Measurements from ENCODE around the gene PRKAR2A. TPM values are rescaled to one million over a fixed set of nuclear protein-coding genes. Genes with fewer than 3 reads are reported as not detected.
"Not testable (repeated sequence)": the region's sequence is repeated elsewhere in the genome, so short reads cannot be mapped to it uniquely, and the experiment has no call there.

Gene PRKAR2A
- total RNA-seq, 5 donors from 2014 or later (not counting 1 experiment from before 2014, with no cell fraction given) = 30.9 to 51.8 (median 49.0) TPM

DNA sequence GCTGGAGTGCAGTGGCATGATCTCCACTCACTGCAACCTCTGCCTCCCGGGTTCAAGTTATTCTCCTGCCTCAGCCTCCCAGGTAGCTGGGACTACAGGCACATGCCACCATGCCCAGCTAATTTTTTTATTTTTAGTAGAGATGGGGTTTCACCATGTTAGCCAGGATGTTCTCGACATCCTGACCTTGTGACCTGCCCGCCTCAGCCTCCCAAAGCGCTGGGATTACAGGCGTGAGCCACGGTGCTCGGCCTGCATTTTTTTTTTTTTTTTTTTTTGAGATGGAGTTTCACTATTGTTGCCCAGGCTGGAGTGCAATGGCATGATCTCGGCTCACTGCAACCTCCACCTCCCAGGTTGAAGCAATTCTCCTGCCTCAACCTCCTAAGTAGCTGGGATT, 69.1 kb downstream of the PRKAR2A start:
- H3K9me3 ChIP-seq; POLR2A ChIA-PET; H3K4me3 Mint-ChIP-seq; H3K4me1 ChIP-seq (ENCODE audit: control insufficient read depth in 1 of 2, extremely low read depth in 1 of 2, insufficient read depth in 2 of 2, low read length in 2 of 2); H3K27me3 Mint-ChIP-seq; H3K4me3 ChIP-seq (ENCODE audit: control insufficient read depth in 1 of 2, extremely low read depth in 1 of 2, low read length in 1 of 2); DNase-seq; H3K27me3 ChIP-seq (replicated peaks in 1 of 2; ENCODE audit: control insufficient read depth in 2 of 2, extremely low read depth in 1 of 2, insufficient read depth in 2 of 2, low read length in 1 of 2); H3K27ac Mint-ChIP-seq; H3K4me1 Mint-ChIP-seq; CTCF ChIA-PET; ATAC-seq (replicated peaks in 1 of 4); H3K9me3 Mint-ChIP-seq; H3K27ac ChIP-seq (ENCODE audit: low read length): not testable (repeated sequence)
- H3K36me3 ChIP-seq (ENCODE audit: control insufficient read depth in 2 of 2, extremely low read depth in 1 of 2, insufficient read depth in 1 of 2, low read length in 1 of 2) = peaks cover 0 to 23% of the 10 kb centered on the region in 2 donors
- H3K36me3 Mint-ChIP-seq = peaks cover 26% of the 10 kb centered on the region
- no CpG with 5 or more reads among the region's 8 CpGs for WGBS (ENCODE audit: insufficient coverage)

DNA sequence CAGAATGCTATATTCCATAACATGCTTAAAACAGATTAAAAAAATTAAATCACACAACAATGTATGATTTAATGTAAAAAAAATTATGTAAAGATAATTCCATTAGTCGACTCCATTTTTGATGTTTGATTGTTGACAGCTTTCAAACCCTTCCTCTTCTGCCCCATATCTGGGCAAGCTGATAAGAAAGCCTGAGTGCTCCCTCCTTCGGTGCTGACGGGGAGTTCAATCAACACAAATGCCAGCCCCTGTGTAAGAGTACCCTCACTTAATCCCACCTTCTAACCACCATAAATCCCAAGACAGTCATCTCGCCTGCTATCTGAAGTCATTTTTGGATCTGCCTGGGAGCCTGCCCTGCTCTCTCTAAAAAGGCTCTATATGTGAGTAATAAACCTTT, 70.8 kb downstream of the PRKAR2A start:
- no peak overlapping the region for H3K27ac Mint-ChIP-seq
- peaks cover 21% of the 10 kb centered on the region for H3K36me3 Mint-ChIP-seq
- ATAC-seq (replicated peaks in 1 of 4) (no peak), DNase-seq (no peak)
- no peaks in the 10 kb centered on the region for H3K9me3 Mint-ChIP-seq
- 76% methylated on average over 2 of the region's 4 CpGs for WGBS (ENCODE audit: insufficient coverage)
- Histone ChIP-seq H3K4me1 (ENCODE audit: control insufficient read depth in 1 of 2, extremely low read depth in 1 of 2, insufficient read depth in 2 of 2, low read length in 2 of 2) (no peaks in the 10 kb centered on the region), H3K27ac (ENCODE audit: low read length) (no peak overlapping the region), H3K9me3 (no peaks in the 10 kb centered on the region), H3K27me3 (replicated peaks in 1 of 2; ENCODE audit: control insufficient read depth in 2 of 2, extremely low read depth in 1 of 2, insufficient read depth in 2 of 2, low read length in 1 of 2) (no peaks in the 10 kb centered on the region), H3K36me3 (ENCODE audit: control insufficient read depth in 2 of 2, extremely low read depth in 1 of 2, insufficient read depth in 1 of 2, low read length in 1 of 2) (peaks cover 0 to 15% of the 10 kb centered on the region in 2 donors), H3K4me3 (ENCODE audit: control insufficient read depth in 1 of 2, extremely low read depth in 1 of 2, low read length in 1 of 2) (no peak overlapping the region)
- no peak overlapping the region for H3K4me3 Mint-ChIP-seq
- ChIA-PET CTCF (interaction anchor here in 1 of 2 donors (0.5 kb wide), 1 partner anchor 36 kb away, joined by 3 read pairs; no protein-coding TSS in a partner anchor), POLR2A (no interaction called here)
- H3K4me1 Mint-ChIP-seq = no peaks in the 10 kb centered on the region
- no peaks in the 10 kb centered on the region for H3K27me3 Mint-ChIP-seq

DNA sequence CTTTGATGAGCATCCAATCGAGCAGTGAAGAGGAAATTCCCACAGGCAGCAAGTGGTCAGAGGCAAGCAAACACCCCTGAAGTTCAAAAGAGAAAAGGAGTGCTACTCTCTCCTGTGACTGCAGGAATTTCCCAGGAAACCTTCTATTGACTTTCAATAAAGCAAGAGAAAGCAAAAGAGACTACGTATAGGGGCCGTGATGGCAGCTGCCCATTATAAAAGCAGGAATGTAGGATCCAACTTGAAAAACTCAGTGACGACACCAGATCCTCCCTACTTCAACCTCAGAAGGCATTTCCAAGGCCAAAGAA, 77.5 kb downstream of the PRKAR2A start:
- DNase-seq (no peak), ATAC-seq (replicated peaks in 1 of 4) (no peak)
- Histone ChIP-seq H3K27ac (ENCODE audit: low read length) (no peak overlapping the region), H3K36me3 (ENCODE audit: control insufficient read depth in 2 of 2, extremely low read depth in 1 of 2, insufficient read depth in 1 of 2, low read length in 1 of 2) (peaks cover 3 to 29% of the 10 kb centered on the region in 2 donors), H3K27me3 (replicated peaks in 1 of 2; ENCODE audit: control insufficient read depth in 2 of 2, extremely low read depth in 1 of 2, insufficient read depth in 2 of 2, low read length in 1 of 2) (no peaks in the 10 kb centered on the region), H3K4me3 (ENCODE audit: control insufficient read depth in 1 of 2, extremely low read depth in 1 of 2, low read length in 1 of 2) (no peak overlapping the region), H3K9me3 (no peaks in the 10 kb centered on the region), H3K4me1 (ENCODE audit: control insufficient read depth in 1 of 2, extremely low read depth in 1 of 2, insufficient read depth in 2 of 2, low read length in 2 of 2) (no peaks in the 10 kb centered on the region)
- peak overlapping the region in 1 of 2 donors; percentile 22 for H3K27ac Mint-ChIP-seq
- H3K9me3 Mint-ChIP-seq = no peaks in the 10 kb centered on the region
- H3K4me3 Mint-ChIP-seq = no peak overlapping the region
- H3K4me1 Mint-ChIP-seq = no peaks in the 10 kb centered on the region
- ChIA-PET POLR2A (no interaction called here), CTCF (no interaction called here)
- H3K36me3 Mint-ChIP-seq = peaks cover 27% of the 10 kb centered on the region
- no CpG with 5 or more reads among the region's 4 CpGs for WGBS (ENCODE audit: insufficient coverage)
- no peaks in the 10 kb centered on the region for H3K27me3 Mint-ChIP-seq

DNA sequence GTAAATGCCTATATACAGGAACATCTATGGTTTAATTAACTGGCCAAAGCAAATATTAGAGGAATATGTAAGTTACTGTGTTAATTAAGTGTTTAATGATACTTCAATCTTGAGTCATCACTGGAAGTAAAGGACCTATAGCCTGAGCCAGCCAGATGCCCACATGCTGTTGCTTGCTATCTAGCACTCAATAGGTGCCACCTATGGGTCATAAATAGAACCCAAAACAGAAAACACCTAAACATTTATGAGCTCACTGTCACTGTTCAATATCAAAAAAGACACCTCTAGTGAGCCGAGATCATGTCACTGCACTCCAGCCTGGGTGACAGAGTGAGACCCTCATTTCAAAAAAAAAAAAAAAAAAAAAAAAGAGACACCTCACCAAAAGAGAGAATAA, 82.3 kb downstream of the PRKAR2A start:
- no peak overlapping the region for H3K4me3 ChIP-seq (ENCODE audit: control insufficient read depth in 1 of 2, extremely low read depth in 1 of 2, low read length in 1 of 2)
- no peaks in the 10 kb centered on the region for H3K27me3 ChIP-seq (replicated peaks in 1 of 2; ENCODE audit: control insufficient read depth in 2 of 2, extremely low read depth in 1 of 2, insufficient read depth in 2 of 2, low read length in 1 of 2)
- H3K27ac ChIP-seq (ENCODE audit: low read length) = no peak overlapping the region
- DNase-seq = peak in 1 of 35 experiments; percentile 19
- Mint-ChIP-seq H3K9me3 (no peaks in the 10 kb centered on the region), H3K36me3 (peaks cover 30% of the 10 kb centered on the region), H3K4me1 (no peaks in the 10 kb centered on the region), H3K27ac (no peak overlapping the region), H3K4me3 (no peak overlapping the region), H3K27me3 (no peaks in the 10 kb centered on the region)
- no peaks in the 10 kb centered on the region for H3K9me3 ChIP-seq
- H3K36me3 ChIP-seq (ENCODE audit: control insufficient read depth in 2 of 2, extremely low read depth in 1 of 2, insufficient read depth in 1 of 2, low read length in 1 of 2) = peaks cover 8 to 25% of the 10 kb centered on the region in 2 donors
- peak in 1 of 4 experiments; percentile 36 for ATAC-seq (replicated peaks in 1 of 4)
- no peaks in the 10 kb centered on the region for H3K4me1 ChIP-seq (ENCODE audit: control insufficient read depth in 1 of 2, extremely low read depth in 1 of 2, insufficient read depth in 2 of 2, low read length in 2 of 2)
- no CpG with 5 or more reads among the region's 1 CpG for WGBS (ENCODE audit: insufficient coverage)
- ChIA-PET CTCF (interaction anchor here (0.6 to 1.1 kb wide), 3 partner anchors 133 to 288 kb away, joined by 3 to 7 read pairs (median 5); no protein-coding TSS in a partner anchor), POLR2A (interaction anchor here (0.6 to 0.7 kb wide), 3 partner anchors 83 to 155 kb away, joined by 5 to 8 read pairs (median 6); no protein-coding TSS in a partner anchor)

DNA sequence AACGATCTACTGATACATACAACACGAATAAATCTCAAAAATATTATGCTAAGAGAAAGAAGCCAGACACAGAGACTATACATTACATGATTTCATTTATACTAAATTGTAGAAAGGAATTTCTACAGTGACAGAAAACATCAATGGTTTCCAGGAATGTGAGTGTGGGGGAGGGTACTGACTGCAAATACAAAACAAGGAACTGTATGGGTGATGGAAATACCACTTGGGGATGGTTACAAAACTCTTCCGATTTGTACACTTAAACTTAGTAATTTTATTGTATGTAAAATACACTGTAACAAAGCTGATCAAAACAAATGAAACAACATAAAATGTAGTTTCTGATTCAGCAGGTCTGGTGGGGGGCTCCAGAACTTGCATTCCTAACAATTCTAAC, 84.9 kb downstream of the PRKAR2A start:
- DNase-seq (no peak), ATAC-seq (replicated peaks in 1 of 4) (no peak)
- Mint-ChIP-seq H3K4me1 (no peaks in the 10 kb centered on the region), H3K27me3 (no peaks in the 10 kb centered on the region), H3K4me3 (no peak overlapping the region), H3K27ac (peak overlapping the region in 1 of 2 donors; percentile 5), H3K36me3 (peaks cover 34% of the 10 kb centered on the region), H3K9me3 (no peaks in the 10 kb centered on the region)
- Histone ChIP-seq H3K27me3 (replicated peaks in 1 of 2; ENCODE audit: control insufficient read depth in 2 of 2, extremely low read depth in 1 of 2, insufficient read depth in 2 of 2, low read length in 1 of 2) (no peaks in the 10 kb centered on the region), H3K27ac (ENCODE audit: low read length) (no peak overlapping the region), H3K4me1 (ENCODE audit: control insufficient read depth in 1 of 2, extremely low read depth in 1 of 2, insufficient read depth in 2 of 2, low read length in 2 of 2) (no peaks in the 10 kb centered on the region), H3K9me3 (no peaks in the 10 kb centered on the region), H3K4me3 (ENCODE audit: control insufficient read depth in 1 of 2, extremely low read depth in 1 of 2, low read length in 1 of 2) (no peak overlapping the region), H3K36me3 (ENCODE audit: control insufficient read depth in 2 of 2, extremely low read depth in 1 of 2, insufficient read depth in 1 of 2, low read length in 1 of 2) (peaks cover 4 to 32% of the 10 kb centered on the region in 2 donors)
- ChIA-PET POLR2A (no interaction called here), CTCF (interaction anchor here in 1 of 2 donors (0.6 kb wide), 1 partner anchor 722 kb away, joined by 3 read pairs; no protein-coding TSS in a partner anchor)
- no CpG with 5 or more reads among the region's 3 CpGs for WGBS (ENCODE audit: insufficient coverage)

DNA sequence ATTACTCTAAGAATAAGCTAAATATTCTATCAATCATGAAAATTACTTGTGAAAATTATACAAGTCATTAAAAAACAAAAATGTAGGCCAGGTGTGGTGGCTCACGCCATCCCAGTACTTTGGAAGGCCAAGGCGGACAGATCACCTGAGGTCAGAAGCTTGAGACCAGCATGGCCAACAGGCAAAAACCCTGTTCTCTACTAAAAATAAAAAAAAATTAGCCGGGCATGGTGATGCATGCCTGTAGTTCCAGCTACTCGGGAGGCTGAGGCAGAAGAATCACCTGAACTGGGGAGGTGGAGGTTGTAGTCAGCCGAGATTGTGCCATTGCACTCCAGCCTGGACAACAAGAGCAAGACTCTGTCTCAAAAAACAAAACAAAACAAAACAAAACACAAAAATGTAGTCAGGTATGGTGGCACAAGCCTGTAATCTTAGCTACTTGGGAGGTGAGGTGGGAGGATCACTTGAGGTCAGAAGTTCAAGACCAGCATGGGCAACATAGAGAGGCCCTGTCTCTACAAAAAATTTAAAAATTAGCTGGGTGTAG, 87.6 kb downstream of the PRKAR2A start:
- DNase-seq; H3K4me3 Mint-ChIP-seq; H3K27me3 ChIP-seq (replicated peaks in 1 of 2; ENCODE audit: control insufficient read depth in 2 of 2, extremely low read depth in 1 of 2, insufficient read depth in 2 of 2, low read length in 1 of 2); H3K27me3 Mint-ChIP-seq; H3K4me3 ChIP-seq (ENCODE audit: control insufficient read depth in 1 of 2, extremely low read depth in 1 of 2, low read length in 1 of 2); H3K27ac ChIP-seq (ENCODE audit: low read length); H3K4me1 Mint-ChIP-seq; H3K27ac Mint-ChIP-seq; POLR2A ChIA-PET; H3K9me3 Mint-ChIP-seq; ATAC-seq (replicated peaks in 1 of 4); H3K9me3 ChIP-seq; CTCF ChIA-PET; H3K4me1 ChIP-seq (ENCODE audit: control insufficient read depth in 1 of 2, extremely low read depth in 1 of 2, insufficient read depth in 2 of 2, low read length in 2 of 2): not testable (repeated sequence)
- WGBS (ENCODE audit: insufficient coverage) = 100% methylated on average over 3 of the region's 5 CpGs
- peaks cover 4 to 45% of the 10 kb centered on the region in 2 donors for H3K36me3 ChIP-seq (ENCODE audit: control insufficient read depth in 2 of 2, extremely low read depth in 1 of 2, insufficient read depth in 1 of 2, low read length in 1 of 2)
- peaks cover 46% of the 10 kb centered on the region for H3K36me3 Mint-ChIP-seq
